GM18508 (cell line): Measurements from ENCODE around the gene PPP1R9A.

Experiments used
- ATAC-seq: cut with Tn5 transposase; IDR thresholded peaks from one replicate; pipeline ENCODE4 v1.9.1; 2021; ENCODE audit warnings: moderate number of reproducible peaks; ENCODE audit not compliant: insufficient read depth, unreplicated experiment

The PPP1R9A gene

GRCh38 chr7:95240921-95241320, 333.5 kb downstream of the PPP1R9A start:
- ATAC-seq, result no peak

- no peak for ATAC-seq
Observed at GRCh38 chr7:95242266-95242665, 334.9 kb downstream of the PPP1R9A start.

- no peak for ATAC-seq
Observed at GRCh38 chr7:95244616-95245015, 337.2 kb downstream of the PPP1R9A start.

- no peak for ATAC-seq
Observed at GRCh38 chr7:95245828-95246500, 338.6 kb downstream of the PPP1R9A start.

- no peak for ATAC-seq
Observed at GRCh38 chr7:95246831-95247370, 339.5 kb downstream of the PPP1R9A start.

- no peak for ATAC-seq
Observed at GRCh38 chr7:95250571-95250970, 343.2 kb downstream of the PPP1R9A start.

- no peak for ATAC-seq
Observed at GRCh38 chr7:95251966-95252365, 344.6 kb downstream of the PPP1R9A start.

- ATAC-seq, result no peak
Observed at GRCh38 chr7:95253986-95254385, 346.6 kb downstream of the PPP1R9A start.

GRCh38 chr7:95255691-95256090, 348.3 kb downstream of the PPP1R9A start:
- no peak for ATAC-seq

GRCh38 chr7:95261895-95262415, 354.6 kb downstream of the PPP1R9A start:
- ATAC-seq, result no peak

- ATAC-seq, result no peak
Observed at GRCh38 chr7:95262875-95263274, 355.5 kb downstream of the PPP1R9A start.

GRCh38 chr7:95263785-95264362, 356.5 kb downstream of the PPP1R9A start:
- no peak for ATAC-seq

GRCh38 chr7:95264363-95264891, 357.0 kb downstream of the PPP1R9A start:
- ATAC-seq, result no peak

GRCh38 chr7:95265634-95266033, 358.2 kb downstream of the PPP1R9A start:
- ATAC-seq, result no peak

- ATAC-seq, result no peak
Observed at GRCh38 chr7:95267754-95268153, 360.4 kb downstream of the PPP1R9A start.

GRCh38 chr7:95269640-95270039, 362.2 kb downstream of the PPP1R9A start:
- no peak for ATAC-seq

GRCh38 chr7:95276114-95276513, 368.7 kb downstream of the PPP1R9A start:
- no peak for ATAC-seq

- no peak for ATAC-seq
Observed at GRCh38 chr7:95279417-95279816, 372.0 kb downstream of the PPP1R9A start.

GRCh38 chr7:95286096-95286495, 378.7 kb downstream of the PPP1R9A start:
- ATAC-seq, result no peak

- ATAC-seq, result no peak
Observed at GRCh38 chr7:95290166-95290830, 382.9 kb downstream of the PPP1R9A start.

- no peak for ATAC-seq
Observed at GRCh38 chr7:95295397-95295796, 388.0 kb downstream of the PPP1R9A start.
